Mesendoderm (in vitro differentiated cells): ENCODE results near the gene CYGB.
"Not testable (repeated sequence)": the region's sequence is repeated elsewhere in the genome, so short reads cannot be mapped to it uniquely, and the experiment has no call there.

Experiments used
- DNase-seq: peaks from one replicate; pipeline ENCODE4 v3.0.0; 2013
- H2AK5ac ChIP-seq: 2 replicates; pipeline ENCODE4 v1.6.1; 2013; ENCODE audit warnings: low read length, inconsistent platforms
- H2BK120ac ChIP-seq: 2 replicates; pipeline ENCODE4 v1.6.1; 2013; ENCODE audit warnings: low read depth, mild to moderate bottlenecking, low read length, moderate library complexity, mixed read lengths
- H2BK15ac ChIP-seq: replicated peaks from 2 replicates; pipeline ENCODE4 v1.6.1; 2013; ENCODE audit warnings: low read depth, mild to moderate bottlenecking, moderate library complexity
- H2BK5ac ChIP-seq: 2 replicates; pipeline ENCODE4 v1.6.1; 2013; ENCODE audit warnings: low read length, inconsistent platforms
- H3K18ac ChIP-seq: 2 replicates; pipeline ENCODE4 v1.6.1; 2013; ENCODE audit warnings: mild to moderate bottlenecking, low read length, mixed read lengths
- H3K23ac ChIP-seq: one replicate; pipeline ENCODE4 v1.6.1; 2013; ENCODE audit warnings: low read length
- H3K27ac ChIP-seq: 2 replicates; pipeline ENCODE4 v1.5.1; 2013; ENCODE audit warnings: low read depth, mild to moderate bottlenecking, inconsistent platforms, low read length, moderate library complexity
- H3K27me3 ChIP-seq: 2 replicates; pipeline ENCODE4 v1.6.1; 2013; ENCODE audit warnings: low read length, control low read depth, mild to moderate bottlenecking, inconsistent platforms; ENCODE audit not compliant: insufficient read depth, poor library complexity
- H3K36me3 ChIP-seq: 2 replicates; pipeline ENCODE4 v1.6.1; 2013; ENCODE audit warnings: low read length, inconsistent platforms; ENCODE audit not compliant: control insufficient read depth, insufficient read depth
- H3K4ac ChIP-seq: one replicate; pipeline ENCODE4 v1.6.1; 2013; ENCODE audit warnings: low read depth, mild to moderate bottlenecking, low read length, moderate library complexity
- H3K4me1 ChIP-seq: 2 replicates; pipeline ENCODE4 v1.6.1; 2013; ENCODE audit warnings: low read depth, low read length, inconsistent platforms; ENCODE audit not compliant: control insufficient read depth
- H3K4me2 ChIP-seq: 2 replicates; pipeline ENCODE4 v1.6.1; 2013; ENCODE audit warnings: low read length
- H3K4me3 ChIP-seq: 2 replicates; pipeline ENCODE4 v1.5.1; 2013; ENCODE audit warnings: mild to moderate bottlenecking, low read length
- H3K56ac ChIP-seq: one replicate; pipeline ENCODE4 v1.6.1; 2013; ENCODE audit warnings: low read length
- H3K79me1 ChIP-seq: 2 replicates; pipeline ENCODE4 v1.6.1; 2013; ENCODE audit warnings: low read length, inconsistent platforms
- H3K79me2 ChIP-seq: 2 replicates; pipeline ENCODE4 v1.6.1; 2013; ENCODE audit warnings: mild to moderate bottlenecking, low read length; ENCODE audit not compliant: control insufficient read depth, insufficient read depth
- H3K9ac ChIP-seq: 2 replicates; pipeline ENCODE4 v1.6.1; 2013; ENCODE audit warnings: low read length, inconsistent platforms
- H4K5ac ChIP-seq: one replicate; pipeline ENCODE4 v1.6.1; 2013; ENCODE audit warnings: low read length
- H4K8ac ChIP-seq: one replicate; pipeline ENCODE4 v1.6.1; 2013; ENCODE audit warnings: low read depth, mild to moderate bottlenecking, control low read depth, low read length, moderate library complexity
- whole genome bisulfite sequencing: extraction: QIAGEN DNeasy Blood & Tissue Kit; methylation state at CpG from one replicate; pipeline ENCODE4 v1.1.7; 2013; ENCODE audit warnings: low lambda C conversion rate, missing lambda C conversion rate; ENCODE audit not compliant: insufficient coverage; ENCODE audit errors: extremely low coverage; 5-methylcytosine and 5-hydroxymethylcytosine counted together

Gene CYGB

DNA sequence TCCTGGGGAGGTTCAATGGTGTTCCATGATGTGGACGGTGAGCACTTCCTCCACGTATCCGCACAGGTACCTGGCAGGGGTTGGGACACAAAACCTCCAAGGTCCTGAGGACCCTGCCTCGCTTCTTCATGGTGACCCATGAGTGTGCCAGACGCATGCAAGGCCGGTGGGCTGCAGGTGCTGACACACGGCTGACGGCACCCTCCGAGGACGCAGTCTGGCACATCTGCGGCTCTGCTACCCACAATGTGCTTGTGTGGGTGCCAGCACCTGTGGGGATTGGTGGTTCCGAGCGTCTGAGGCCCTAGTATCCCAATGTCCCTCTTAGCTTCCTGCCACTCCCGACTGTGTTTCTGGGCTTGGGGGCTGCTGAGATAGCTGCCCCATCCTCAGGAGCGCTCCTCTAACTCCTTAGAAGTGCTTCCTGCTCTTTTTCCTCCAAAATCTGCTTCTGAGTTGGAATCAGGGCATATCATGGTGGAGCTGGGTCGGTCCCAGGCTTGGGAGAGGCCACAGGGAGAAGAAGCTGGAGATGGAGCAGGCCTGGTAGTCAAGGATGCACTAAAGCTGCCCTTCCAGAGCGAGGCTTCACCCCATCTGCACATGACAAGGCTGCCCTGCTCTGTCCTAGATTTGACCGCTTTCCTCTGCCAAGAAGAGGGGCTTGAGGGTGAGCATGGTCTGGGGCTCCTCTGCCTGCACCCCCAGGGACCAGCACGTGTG, 1.6 kb downstream of the CYGB start:
- Histone ChIP-seq H3K4ac (no peak overlapping the region), H3K56ac (peak overlapping the region; percentile 40), H2BK120ac (no peak overlapping the region), H2BK5ac (no peak overlapping the region), H3K36me3 (no peaks in the 10 kb centered on the region), H4K8ac (no peak overlapping the region), H3K4me1 (peaks cover 5% of the 10 kb centered on the region), H3K27ac (no peak overlapping the region), H3K18ac (no peak overlapping the region), H3K4me3 (no peak overlapping the region), H2BK15ac (no peak overlapping the region), H3K4me2 (no peak overlapping the region), H2AK5ac (peak overlapping the region; percentile 49), H4K5ac (no peak overlapping the region), H3K9ac (no peak overlapping the region), H3K27me3 (peaks cover 1% of the 10 kb centered on the region), H3K23ac (no peak overlapping the region), H3K79me2 (no peaks in the 10 kb centered on the region), H3K79me1 (no peaks in the 10 kb centered on the region)
- no CpG with 5 or more reads among the region's 19 CpGs for WGBS
- no peak for DNase-seq

- Histone ChIP-seq H4K8ac (no peak overlapping the region), H4K5ac (no peak overlapping the region), H2BK15ac (no peak overlapping the region), H3K56ac (peak overlapping the region; percentile 44), H3K27me3 (peaks cover 1% of the 10 kb centered on the region), H3K4me2 (no peak overlapping the region), H3K9ac (no peak overlapping the region), H3K18ac (no peak overlapping the region), H3K27ac (no peak overlapping the region), H3K79me2 (no peaks in the 10 kb centered on the region), H3K23ac (no peak overlapping the region), H3K4me1 (peaks cover 2% of the 10 kb centered on the region), H2AK5ac (no peak overlapping the region), H2BK5ac (no peak overlapping the region), H3K79me1 (no peaks in the 10 kb centered on the region), H3K4ac (no peak overlapping the region), H3K36me3 (no peaks in the 10 kb centered on the region), H2BK120ac (no peak overlapping the region), H3K4me3 (no peak overlapping the region)
- DNase-seq, result peak; percentile 51
- no CpG with 5 or more reads among the region's 7 CpGs for WGBS
These were observed 2.4 kb downstream of the CYGB start for GRCh38 chr17:76534831-76535732.

GRCh38 chr17:76533640-76534359, 3.7 kb downstream of the CYGB start:
- H3K18ac ChIP-seq, H3K4me3 ChIP-seq, H3K23ac ChIP-seq, H3K27ac ChIP-seq, H3K27me3 ChIP-seq, H2BK5ac ChIP-seq, H3K9ac ChIP-seq, H3K36me3 ChIP-seq, H2BK120ac ChIP-seq, H4K8ac ChIP-seq, H2AK5ac ChIP-seq, H3K79me1 ChIP-seq, H3K79me2 ChIP-seq, H3K4me2 ChIP-seq, H4K5ac ChIP-seq, H3K56ac ChIP-seq, H3K4me1 ChIP-seq, H2BK15ac ChIP-seq, DNase-seq, H3K4ac ChIP-seq: not testable (repeated sequence)
- no CpG with 5 or more reads among the region's 9 CpGs for WGBS

GRCh38 chr17:76532072-76532651, 5.3 kb downstream of the CYGB start:
- Histone ChIP-seq H3K23ac (no peak overlapping the region), H3K36me3 (no peaks in the 10 kb centered on the region), H4K8ac (no peak overlapping the region), H2BK120ac (no peak overlapping the region), H3K79me2 (no peaks in the 10 kb centered on the region), H3K27me3 (peaks cover 1% of the 10 kb centered on the region), H3K18ac (no peak overlapping the region), H3K9ac (no peak overlapping the region), H3K4me1 (peaks cover 2% of the 10 kb centered on the region), H2BK5ac (no peak overlapping the region), H3K79me1 (no peaks in the 10 kb centered on the region), H3K4ac (no peak overlapping the region), H3K27ac (no peak overlapping the region), H3K4me2 (no peak overlapping the region), H3K56ac (no peak overlapping the region), H3K4me3 (no peak overlapping the region), H2BK15ac (no peak overlapping the region), H2AK5ac (no peak overlapping the region), H4K5ac (no peak overlapping the region)
- peak; percentile 58 for DNase-seq
- no CpG with 5 or more reads among the region's 8 CpGs for WGBS

DNA sequence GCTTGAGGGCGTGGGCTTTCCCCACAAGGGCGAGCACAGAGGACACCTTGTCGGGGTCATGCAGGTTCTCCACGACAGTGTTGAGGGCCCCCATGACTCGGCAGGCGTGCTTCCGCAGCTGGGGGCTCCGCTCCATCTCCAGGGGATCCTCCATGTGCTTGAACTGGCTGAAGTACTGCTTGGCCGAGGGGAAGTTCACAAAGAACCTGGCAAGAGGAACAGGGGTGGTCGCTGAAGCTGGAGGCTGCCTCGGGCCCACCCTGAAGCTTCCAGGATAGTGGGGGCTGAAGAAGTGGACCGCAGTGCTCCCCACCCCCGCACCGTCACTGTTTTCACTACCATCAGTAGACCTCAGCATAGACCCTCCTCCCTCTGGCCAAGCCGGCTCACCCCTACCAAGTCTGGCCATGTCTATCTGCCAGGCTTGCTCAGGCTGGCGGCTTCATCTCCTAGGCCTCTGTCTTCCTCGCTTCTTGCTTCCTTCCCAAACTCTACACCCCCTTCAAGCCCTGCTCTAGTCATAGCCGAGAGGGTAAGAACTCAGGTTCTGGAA, 5.9 kb downstream of the CYGB start:
- Histone ChIP-seq H3K4me3 (no peak overlapping the region), H3K4ac (no peak overlapping the region), H3K9ac (no peak overlapping the region), H3K27me3 (no peaks in the 10 kb centered on the region), H3K27ac (no peak overlapping the region), H2BK15ac (no peak overlapping the region), H4K5ac (no peak overlapping the region), H3K79me1 (no peaks in the 10 kb centered on the region), H3K4me1 (peaks cover 2% of the 10 kb centered on the region), H4K8ac (no peak overlapping the region), H2BK120ac (no peak overlapping the region), H2AK5ac (no peak overlapping the region), H3K18ac (no peak overlapping the region), H2BK5ac (no peak overlapping the region), H3K4me2 (no peak overlapping the region), H3K79me2 (no peaks in the 10 kb centered on the region), H3K36me3 (no peaks in the 10 kb centered on the region), H3K23ac (no peak overlapping the region), H3K56ac (peak overlapping the region; percentile 22)
- DNase-seq, result no peak
- no CpG with 5 or more reads among the region's 18 CpGs for WGBS
